GM21390 (cell line): ENCODE results near the gene NUSAP1.
A peak's percentile ranks its signal among the peaks of the same experiment; 100 is the strongest.
"Not testable (repeated sequence)": the region's sequence is repeated elsewhere in the genome, so short reads cannot be mapped to it uniquely, and the experiment has no call there.

Experiments used
- ATAC-seq: cut with Tn5 transposase; IDR thresholded peaks from one replicate; pipeline ENCODE4 v1.9.1; 2021; ENCODE audit not compliant: unreplicated experiment

The NUSAP1 gene

DNA sequence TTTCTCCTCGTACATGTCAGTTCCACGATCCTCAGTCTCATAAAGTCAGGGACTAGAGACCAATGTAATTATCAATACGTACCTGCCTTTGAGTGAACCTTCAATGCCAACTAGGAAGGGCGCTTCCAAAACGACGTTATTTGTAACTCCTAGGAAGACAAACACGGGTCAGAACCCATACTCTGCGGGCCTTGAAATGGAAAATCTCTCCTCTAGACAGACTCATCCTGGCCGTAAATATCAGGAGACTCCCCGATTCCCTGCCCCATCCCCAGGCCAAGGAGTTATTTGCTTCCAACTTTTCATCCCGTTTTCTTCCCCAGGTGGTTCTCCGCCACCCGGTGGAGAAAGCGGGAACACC, 868 bp upstream of the NUSAP1 start:
- ATAC-seq: no peak

DNA sequence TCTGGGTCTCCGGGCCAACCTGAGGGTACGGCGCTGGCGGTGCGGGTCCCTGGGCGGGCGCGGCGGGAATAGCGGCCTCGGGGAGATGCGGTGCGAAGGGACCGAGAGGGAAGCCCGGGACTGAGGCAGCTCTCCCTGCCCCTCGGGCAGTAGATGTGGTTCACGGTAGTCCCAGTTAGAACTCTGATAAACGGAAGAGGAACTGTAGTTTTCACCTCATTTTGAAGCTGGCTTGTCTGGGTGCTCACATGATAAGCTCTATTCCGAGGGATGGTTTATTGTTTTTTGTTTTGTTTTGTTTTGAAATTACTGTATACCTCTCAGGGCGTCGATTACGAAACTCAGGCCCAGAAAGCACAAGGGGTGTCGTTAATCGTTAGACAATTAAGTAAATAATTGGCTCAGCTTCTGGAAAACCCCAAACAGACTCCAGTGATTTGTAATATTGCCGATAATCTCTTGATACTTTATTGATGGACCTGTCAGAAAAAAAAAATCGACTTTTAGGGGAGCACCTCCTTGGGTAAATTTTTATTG, 413 bp downstream of the NUSAP1 start:
- peak; percentile 12 for ATAC-seq

DNA sequence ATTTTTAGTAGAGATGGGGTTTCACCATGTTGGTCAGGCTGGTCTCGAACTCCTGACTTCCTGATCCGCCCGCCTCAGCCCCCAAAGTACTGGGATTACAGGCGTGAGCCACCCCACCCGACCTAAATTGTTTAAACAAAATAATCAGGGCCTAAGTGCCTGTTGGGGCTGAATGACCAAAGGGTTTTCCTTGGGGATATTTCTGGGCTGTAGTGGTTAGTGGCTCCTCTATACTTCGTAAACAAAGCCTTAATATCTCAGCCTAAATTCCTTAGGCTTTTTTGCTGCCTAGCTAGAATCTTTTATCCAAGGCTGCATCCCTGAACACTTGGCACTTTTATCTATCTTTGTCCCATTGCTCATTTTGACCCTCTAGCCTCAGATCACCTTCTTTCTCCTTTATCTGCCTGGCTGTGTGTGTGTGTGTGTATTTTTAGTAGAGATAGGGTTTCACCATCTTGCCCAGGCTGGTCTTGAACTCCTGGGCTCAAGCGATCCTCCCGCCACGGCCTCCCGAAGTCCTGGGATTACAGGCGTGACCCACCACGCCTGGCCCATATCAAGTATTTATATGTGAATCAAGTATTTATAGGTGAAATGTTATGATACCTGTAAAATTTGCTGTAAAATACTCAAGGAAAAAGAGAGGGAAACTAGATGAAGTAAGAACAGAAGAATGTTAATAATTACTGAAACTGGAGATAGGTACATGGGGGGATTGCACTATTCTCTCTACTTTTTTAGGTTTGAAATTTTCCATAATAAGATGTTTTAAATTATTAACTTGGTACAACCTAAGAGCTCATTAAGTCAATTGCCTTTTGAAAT, 1.8 kb downstream of the NUSAP1 start:
- no peak for ATAC-seq

DNA sequence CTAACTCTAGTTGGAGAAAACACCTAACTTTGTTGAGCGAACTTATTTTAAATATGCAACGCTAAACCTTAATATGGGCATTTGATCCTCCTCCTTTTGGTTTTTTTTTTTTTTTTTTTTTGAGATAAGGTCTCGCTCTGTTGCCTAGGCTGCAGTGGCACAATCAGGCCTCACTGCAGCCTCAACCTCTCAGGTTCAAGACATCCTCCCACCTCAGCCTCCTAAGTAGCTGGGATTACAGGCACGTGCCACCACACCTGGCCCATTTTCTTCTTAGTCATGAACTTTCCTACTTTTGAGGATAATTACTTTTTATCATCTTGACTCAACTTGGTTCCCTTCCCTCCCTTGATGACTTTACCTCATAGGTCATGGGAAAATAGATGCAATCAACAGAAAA, 3.9 kb downstream of the NUSAP1 start:
- no peak for ATAC-seq

DNA sequence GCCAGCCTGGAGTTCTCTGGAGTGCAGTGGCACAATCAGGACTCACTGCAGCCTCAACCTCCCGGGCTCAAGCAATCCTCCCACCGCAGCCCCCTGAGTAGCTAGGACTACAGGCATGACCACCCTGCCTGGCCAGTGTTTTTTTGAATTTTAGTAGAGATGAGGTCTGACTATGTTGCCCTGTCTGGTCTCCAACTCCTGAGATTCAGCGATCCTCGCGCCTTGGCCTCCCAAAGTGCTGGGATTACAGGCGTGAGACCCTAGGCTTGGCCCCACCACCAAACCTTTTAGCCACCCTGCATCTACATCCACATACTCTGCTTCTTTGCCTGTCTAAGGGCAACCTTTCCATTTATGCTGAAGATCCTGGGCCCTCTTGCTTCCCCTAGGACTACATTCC, 4.4 kb downstream of the NUSAP1 start:
- ATAC-seq: no peak

DNA sequence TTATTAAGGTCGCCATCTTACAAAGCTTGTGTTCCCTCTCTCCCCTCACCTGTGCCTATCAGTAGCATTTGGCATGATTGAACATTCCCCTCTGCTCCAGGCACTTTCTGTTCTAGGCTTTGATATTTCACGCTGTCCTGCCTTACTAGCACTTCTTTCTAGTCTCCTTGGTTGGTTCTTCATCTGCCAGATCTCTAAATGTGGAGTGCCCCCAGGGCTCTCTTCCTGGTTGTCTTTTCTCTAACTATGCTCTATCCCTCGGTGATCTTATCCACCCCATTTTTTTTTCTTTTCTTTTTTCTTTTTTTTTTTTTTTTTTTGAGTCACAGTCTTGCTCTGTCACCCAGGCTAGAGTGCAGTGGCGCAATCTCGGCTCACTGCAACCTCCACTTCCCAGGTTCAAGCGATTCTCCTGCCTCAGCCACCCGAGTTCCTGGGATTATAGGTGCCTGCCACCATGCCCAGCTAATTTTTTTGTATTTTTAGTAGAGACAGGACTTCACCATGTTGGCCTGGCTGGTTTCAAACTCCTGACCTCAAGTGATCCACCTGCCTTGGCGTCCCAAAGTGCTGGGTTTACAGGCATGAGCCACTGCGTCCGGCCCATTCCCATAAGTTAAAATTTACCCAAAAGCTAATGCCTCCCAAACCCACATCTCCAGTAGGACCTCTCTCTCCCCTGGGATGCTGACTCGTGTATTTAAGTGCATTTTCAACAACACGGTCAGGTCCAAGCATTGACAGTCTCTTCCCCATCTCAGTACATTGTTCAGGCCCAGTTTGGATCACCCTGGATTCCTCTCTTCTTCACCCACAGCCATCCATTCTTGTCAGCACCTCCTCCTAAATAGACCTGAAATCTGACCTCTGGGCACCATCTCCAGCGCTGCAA, 5.2 kb downstream of the NUSAP1 start:
- no peak for ATAC-seq

DNA sequence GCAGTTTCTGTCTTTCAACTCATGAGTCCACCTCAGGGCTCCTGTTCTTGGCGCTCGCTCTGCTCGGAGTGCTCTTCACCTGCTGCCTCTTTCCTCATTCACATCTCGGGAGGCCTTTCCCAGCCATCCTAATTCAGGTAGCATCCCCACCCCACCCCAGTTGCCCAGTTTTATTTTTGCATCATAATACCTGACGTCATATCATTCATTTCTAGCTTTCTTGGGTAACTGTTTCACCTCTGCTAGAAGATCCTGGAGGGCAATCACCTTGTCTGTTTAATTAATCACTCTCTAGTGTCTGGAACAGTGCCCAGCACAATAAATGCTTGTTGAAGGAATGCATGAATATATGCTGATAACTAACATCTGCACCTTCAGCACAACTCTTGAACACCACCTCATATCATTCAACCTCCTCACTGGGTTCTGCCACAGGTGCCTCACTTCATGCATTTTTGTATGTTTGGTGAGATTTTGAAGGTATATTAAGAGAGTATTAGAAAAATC, 7.6 kb downstream of the NUSAP1 start:
- ATAC-seq: no peak

DNA sequence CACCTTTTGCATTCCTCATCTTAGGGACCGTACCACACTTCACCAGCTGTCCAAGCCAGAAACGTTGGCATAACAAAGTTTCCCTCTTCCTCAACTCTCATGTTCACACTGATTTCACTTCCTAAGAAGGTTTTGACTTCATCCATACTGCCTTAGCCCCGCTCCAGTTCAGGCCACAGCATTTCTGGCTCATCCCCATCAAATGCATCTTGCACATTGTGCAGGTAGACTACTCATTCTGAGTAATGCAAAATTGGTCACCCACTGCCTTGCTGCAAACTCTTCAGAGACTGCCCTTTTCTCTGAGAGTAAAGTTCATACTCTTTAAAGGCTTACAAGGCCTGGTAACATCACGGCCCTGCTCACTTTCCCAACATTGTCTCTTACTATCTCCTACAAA, 8.8 kb downstream of the NUSAP1 start:
- ATAC-seq: no peak

DNA sequence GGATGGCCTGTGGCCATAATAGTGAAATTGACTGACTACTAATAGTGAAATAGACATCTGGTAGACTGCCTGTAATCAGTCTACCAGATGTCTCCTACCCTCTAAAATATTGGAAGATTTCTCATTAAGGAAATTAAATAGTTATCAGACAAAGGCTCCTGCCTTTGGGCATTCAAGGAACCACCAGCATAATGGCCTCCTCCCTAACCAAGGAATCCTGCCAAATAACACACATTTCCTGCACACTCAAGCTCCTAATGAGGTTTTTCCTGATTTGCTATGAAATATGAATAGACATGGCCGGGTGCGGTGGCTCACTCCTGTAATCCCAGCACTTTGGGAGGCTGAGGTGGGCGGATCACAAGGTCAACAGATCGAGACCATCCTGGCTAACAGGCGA, 14.6 kb downstream of the NUSAP1 start:
- no peak for ATAC-seq

DNA sequence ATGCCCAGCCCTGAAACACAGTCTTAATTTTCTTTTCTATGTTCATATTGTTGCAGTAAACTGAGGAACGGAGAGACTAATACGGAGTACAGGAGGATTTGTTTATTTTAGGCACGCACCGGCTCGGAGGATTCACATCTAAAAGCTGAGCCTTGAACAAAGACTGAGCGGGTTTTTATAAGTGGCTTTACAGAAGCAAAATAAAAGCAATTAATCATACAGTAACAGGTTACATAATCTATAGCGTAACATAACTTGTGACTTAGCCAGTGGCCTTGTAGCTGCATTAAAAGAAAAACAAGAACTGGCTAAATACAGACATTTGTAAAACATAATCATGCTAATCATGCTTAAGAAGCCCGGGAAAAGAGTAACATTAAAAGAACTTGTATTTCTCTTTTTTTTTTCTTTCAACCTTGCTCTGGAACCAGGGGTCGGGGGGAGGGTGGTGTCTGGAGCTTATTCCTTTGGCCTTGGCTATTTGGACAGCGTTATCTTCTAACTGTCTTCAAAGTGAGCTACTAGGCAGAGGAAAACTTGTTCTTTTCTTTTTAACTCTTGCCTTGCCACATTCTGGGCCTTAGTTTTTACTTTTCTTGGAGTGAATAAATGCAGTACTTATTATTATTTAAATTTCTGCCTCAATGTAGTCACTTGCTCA, 17.5 kb downstream of the NUSAP1 start:
- no peak for ATAC-seq

DNA sequence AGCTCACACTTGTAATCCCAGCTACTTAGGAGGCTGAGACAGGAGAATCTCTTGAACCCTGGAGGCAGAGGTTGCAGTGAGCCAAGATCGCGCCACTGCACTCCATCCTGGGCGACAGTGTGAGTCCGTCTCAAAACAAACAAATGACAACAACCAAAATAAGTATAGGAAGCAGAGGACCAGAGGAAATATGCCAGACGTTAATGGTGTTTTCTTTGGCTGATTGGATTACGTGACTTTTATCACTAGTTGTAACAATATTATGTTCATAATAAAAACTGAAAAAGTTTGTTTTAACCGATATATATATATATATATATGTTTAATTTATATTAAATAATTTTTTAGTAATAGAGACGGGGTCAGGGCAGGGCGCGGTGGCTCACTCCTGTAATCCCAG, 21.7 kb downstream of the NUSAP1 start:
- ATAC-seq: no peak

DNA sequence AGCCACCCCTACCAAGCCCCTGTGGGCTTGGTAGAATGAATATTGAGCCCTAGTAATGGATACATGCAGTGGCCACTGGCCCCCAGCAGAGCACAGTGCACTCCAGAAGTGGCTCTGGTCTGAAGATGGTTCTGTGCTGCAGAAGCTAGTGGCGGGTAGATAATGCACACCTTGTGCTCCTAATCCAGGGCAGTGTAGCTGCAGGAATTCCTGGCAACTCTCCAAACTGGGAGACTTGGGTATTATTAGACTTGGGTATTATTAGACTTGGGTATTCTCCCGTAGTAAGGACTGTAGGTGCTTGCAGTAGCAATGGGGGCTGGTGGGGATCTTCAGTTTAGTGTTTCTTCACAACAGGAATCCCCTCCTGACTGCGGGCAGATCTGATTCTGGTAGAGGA, 34.7 kb downstream of the NUSAP1 start:
- ATAC-seq: no peak

DNA sequence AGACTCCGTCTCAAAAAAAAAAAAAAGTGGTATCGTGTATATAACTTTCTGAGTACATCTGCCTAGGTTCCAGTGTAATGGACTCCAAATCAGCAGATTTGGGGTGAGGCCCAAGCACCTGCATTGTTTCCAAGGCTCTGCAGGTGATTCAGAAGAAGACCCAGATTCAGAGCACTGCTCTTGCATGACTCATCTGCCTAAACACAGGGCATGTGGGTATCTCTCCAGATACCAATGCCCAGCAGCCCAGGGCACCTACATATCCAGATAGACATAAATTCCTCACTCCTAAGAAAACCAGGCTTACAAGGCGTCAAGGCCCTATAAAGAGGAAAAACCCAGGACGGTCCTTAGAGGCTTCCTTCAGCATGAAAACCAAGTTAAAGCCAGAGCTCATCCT, 45.3 kb downstream of the NUSAP1 start:
- no peak for ATAC-seq

DNA sequence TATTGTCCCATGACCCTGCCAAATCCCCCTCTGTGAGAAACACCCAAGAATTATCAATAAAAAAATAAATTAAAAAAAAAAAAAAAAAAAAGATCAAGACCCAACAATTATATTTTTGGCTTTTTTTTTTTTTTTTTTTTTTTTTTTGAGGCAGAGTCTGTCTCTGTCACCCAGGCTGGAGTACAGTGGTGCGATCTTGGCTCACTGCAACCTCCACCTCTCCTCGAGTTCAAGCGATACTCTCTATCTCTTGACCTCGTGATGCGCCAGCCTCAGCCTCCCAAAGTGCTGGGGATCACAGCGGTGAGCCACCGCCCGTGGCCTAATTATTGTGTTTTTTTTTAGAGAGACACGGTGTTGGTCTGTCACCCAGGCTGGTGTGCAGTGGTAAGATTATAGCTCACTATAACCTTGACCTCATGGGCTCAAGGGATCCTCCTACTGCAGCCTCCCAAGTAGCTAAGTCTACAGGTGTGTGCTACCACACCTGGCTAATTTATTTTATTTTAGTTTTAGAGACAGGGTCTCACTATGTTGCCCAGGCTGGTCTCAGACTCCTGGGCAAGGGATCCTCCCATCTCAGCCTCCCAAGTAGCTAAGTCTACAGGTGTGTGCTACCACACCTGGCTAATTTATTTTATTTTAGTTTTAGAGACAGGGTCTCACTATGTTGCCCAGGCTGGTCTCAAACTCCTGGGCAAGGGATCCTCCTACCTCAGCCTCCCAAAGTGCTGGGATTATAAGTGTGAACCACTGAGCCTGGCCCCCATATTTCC, 51.5 kb downstream of the NUSAP1 start:
- not testable (repeated sequence) for ATAC-seq

DNA sequence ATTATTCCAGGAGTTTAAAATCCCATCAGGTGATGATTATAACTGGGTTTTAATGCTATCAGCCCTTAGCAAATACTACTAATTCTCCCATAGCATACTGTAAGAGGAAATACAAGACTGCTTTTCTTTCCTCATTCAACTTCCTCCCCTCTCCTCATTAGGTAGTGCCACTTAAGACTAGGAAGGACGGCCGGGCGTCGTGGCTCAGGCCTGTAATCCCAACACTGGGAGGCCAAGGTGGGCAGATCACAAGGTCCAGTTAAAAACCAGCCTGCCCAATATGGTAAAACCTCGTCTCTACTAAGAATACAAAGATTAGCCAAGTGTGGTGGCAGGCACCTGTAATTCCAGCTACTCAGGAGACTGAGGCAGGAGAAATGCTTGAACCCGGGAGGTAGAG, 55.0 kb downstream of the NUSAP1 start:
- ATAC-seq: no peak

DNA sequence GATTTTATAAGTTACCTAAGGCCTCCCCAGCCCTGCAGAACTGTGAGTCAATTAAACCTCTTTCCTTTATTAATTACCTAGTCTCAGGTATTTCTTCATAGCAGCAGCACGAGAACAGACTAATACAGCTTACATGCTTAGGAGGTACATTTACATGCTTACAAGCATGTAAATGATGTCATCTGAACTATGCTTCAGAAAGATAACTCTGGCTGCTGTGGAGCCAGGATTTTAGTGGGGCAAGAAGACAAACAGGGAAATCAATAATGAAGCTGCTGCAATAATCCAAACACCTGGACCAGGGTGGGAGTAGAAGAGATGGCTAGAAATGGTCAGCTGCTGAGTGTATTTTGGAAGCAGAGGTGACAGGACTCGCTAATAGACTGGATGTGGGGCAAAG, 60.0 kb downstream of the NUSAP1 start:
- ATAC-seq: no peak

DNA sequence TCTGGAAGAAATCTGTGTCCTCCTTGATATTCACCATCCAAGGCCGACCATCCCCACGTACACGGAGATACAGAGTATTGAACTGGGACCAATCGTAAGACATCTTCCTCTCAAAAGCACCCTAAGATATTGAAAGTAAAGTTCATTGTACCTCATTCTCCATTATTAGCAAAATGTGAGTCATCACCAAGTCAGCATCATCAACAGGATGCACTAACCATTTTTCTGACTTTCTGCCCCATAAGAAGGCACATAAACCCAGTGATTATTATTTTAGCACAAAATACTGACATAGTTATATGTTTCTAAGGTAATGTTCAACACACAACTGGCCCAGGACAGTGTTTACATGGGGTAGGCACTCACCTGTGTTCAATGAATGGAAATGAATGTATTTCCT, 62.2 kb downstream of the NUSAP1 start:
- ATAC-seq: no peak

DNA sequence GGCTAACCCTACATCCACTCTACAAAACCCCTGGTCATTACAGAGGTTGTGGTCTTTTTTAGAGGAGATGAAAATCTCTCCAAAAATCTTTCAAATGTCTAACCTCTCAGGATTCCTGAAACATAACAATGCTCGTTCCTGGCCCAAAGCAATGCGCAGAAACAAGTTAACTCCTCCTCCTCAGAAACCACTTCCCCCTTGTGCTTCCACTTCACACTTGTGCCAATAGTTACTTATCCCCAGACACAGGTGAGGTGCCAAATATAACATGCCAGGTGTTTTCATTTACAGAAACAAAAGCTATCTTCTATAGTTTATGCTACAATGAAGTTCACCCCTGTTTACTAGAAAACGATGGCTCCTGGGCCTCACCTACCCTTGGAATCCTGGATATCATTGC, 63.4 kb downstream of the NUSAP1 start:
- ATAC-seq: no peak

DNA sequence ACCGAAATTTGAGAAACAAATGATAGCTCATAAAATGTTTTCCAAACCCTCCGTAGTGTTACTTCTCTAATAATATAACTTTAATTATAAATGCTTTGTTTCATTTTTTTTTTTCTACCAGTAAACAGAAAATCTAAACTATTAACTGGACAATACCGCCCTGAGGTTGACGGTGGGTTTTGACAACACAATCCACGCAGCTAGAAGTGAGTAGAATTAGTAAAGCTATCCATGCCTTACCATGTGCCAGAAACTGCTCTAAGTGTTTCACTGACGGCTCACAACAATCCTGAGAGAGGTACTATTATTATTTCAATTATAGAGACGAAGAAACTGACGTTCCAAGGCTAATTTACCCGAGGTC, 69.2 kb downstream of the NUSAP1 start:
- ATAC-seq: no peak

DNA sequence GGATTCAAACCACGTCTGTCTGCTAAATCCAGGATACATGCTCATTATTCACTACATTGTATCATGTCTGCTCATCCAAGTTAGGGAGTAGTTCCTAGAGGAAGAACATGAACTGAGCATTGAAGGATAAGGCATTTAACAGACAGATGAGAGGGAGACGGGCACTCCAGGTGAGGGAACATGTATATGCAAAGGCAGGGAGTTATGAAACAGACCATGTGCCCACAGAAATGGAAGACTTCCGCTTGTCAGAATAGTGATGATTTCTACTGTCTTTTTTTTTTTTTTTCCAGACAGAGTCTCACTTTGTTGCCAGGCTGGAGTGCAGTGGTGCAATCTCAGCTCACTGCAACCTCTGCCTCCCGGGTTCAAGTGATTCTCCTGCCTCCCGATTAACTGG, 74.7 kb downstream of the NUSAP1 start:
- no peak for ATAC-seq

DNA sequence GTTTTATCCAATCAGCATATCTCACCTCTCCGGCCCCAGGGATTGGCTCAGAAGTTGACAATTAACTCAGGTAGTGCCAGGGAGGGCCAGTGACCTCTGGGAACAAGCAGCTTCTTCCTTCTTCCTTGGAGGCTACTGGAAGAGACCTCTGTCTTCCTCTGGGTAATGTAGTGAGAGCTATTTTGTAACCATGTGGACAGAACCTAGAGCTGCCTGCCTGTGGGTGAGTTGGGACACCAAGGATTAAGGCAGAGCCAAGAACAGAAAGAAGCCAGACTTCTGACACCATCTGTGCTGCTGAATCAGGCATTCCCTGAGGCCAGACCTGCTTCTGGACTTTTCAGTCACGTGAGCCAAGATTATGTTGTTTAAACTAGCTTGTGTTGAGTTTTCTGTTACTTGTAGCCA, 75.6 kb downstream of the NUSAP1 start:
- no peak for ATAC-seq
